ENCODE results near the gene RUNX2. TPM values are rescaled to one million over a fixed set of nuclear protein-coding genes. Genes with fewer than 3 reads are reported as not detected.

Gene RUNX2
- polyA plus RNA-seq, 1 donor (not counting 4 experiments of a cell fraction or from before 2014, with no cell fraction given): 1.4 TPM

DNA sequence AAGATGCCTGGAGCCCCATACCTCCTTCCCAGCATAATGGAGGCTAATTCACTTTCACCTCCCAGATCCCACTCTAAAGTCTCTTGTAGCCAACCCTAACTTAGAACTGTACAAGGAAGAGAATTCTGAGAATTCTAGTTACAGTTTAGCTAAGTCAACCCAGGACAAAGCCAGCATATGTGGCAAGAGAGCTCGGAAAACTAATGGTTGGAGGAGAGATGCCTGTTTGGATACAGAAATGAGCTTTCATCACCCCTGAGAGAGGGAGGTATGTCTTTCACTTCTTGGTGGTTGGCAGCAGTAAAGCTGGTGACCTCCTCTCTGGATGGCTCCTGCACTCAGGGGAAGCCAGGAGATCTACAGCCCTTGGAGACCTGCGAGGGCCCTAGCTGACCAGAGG is 302.2 kb downstream of the RUNX2 start:
- H2AFZ ChIP-seq (ENCODE audit: control insufficient read depth, low read length): no peak overlapping the region
- no peaks in the 10 kb centered on the region for H3K27me3 ChIP-seq (ENCODE audit: control insufficient read depth, extremely low read depth, insufficient read depth, low read length)
- H3K4me2 ChIP-seq (ENCODE audit: control insufficient read depth, extremely low read depth, insufficient read depth, low read depth, low read length): no peak overlapping the region
- H4K20me1 ChIP-seq (ENCODE audit: control insufficient read depth, extremely low read depth, insufficient read depth, low read length): no peaks in the 10 kb centered on the region
- H3K9me3 ChIP-seq (ENCODE audit: control insufficient read depth, low read depth, low read length): no peaks in the 10 kb centered on the region
- H3K9ac ChIP-seq (ENCODE audit: control insufficient read depth, extremely low read depth, insufficient read depth, low read length): no peak overlapping the region
- dilution Hi-C loops (cut with MboI; ENCODE audit: extremely low pct_ligation_motif_present, low sequenced_read_pairs): no loop called here
- DNase-seq (ENCODE audit: low read depth, low spot score) (no peak), FAIRE-seq (no peak)
- H3K36me3 ChIP-seq (ENCODE audit: control insufficient read depth in 2 of 2, extremely low read depth in 1 of 2, insufficient read depth in 2 of 2, low read length in 2 of 2): no peaks in the 10 kb centered on the region
- H3K4me1 ChIP-seq (ENCODE audit: control insufficient read depth, extremely low read depth, insufficient read depth, low read length): peaks cover 24% of the 10 kb centered on the region
- no peaks in the 10 kb centered on the region for H3K9me1 ChIP-seq (ENCODE audit: control insufficient read depth, extremely low read depth, insufficient read depth, low read length)
- no peak for TF ChIP-seq EZH2 (IDR thresholded peaks at IDR 0.05; ENCODE audit: low read length)
- no peak for TF ChIP-seq CTCF (optimal IDR thresholded peaks at IDR 0.05 in 1 of 3, IDR thresholded peaks at IDR 0.05 in 1 of 3, conservative IDR thresholded peaks at IDR 0.05 in 1 of 3; ENCODE audit: extremely low read depth in 1 of 3, insufficient read depth in 2 of 3, low read length in 3 of 3)
- H3K79me2 ChIP-seq (ENCODE audit: control insufficient read depth, insufficient read depth, low read length): no peaks in the 10 kb centered on the region
- H3K27ac ChIP-seq (ENCODE audit: control insufficient read depth, insufficient read depth, low read length): no peak overlapping the region
- no peak overlapping the region for H3K4me3 ChIP-seq (ENCODE audit: control insufficient read depth in 2 of 3, extremely low read depth in 1 of 3, insufficient read depth in 2 of 3, low read depth in 1 of 3, low read length in 3 of 3)

DNA sequence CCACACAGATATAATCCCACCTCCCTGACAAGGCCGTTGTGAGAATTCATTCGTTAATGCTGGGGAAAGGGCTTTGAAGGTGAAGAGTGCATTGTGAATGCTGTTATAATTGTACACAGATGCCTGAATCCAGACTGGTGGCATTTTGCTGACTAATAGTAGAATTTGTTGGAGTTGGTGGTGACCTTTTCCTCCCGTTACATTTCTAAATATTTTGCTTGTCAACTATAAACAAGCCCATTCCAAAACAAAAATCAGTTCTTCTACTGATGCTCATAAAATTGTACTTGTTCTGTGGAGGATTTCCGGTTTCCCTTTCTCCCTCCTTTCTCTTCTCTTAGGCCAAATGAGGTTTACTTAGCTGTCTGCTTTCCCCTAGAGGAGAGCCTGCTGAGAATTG is 302.7 kb downstream of the RUNX2 start:
- Histone ChIP-seq H3K9me1 (ENCODE audit: control insufficient read depth, extremely low read depth, insufficient read depth, low read length) (no peaks in the 10 kb centered on the region), H3K4me3 (ENCODE audit: control insufficient read depth in 2 of 3, extremely low read depth in 1 of 3, insufficient read depth in 2 of 3, low read depth in 1 of 3, low read length in 3 of 3) (no peak overlapping the region), H3K4me2 (ENCODE audit: control insufficient read depth, extremely low read depth, insufficient read depth, low read depth, low read length) (no peak overlapping the region), H2AFZ (ENCODE audit: control insufficient read depth, low read length) (no peak overlapping the region), H3K79me2 (ENCODE audit: control insufficient read depth, insufficient read depth, low read length) (no peaks in the 10 kb centered on the region), H3K9me3 (ENCODE audit: control insufficient read depth, low read depth, low read length) (no peaks in the 10 kb centered on the region), H3K27me3 (ENCODE audit: control insufficient read depth, extremely low read depth, insufficient read depth, low read length) (no peaks in the 10 kb centered on the region), H3K9ac (ENCODE audit: control insufficient read depth, extremely low read depth, insufficient read depth, low read length) (no peak overlapping the region), H4K20me1 (ENCODE audit: control insufficient read depth, extremely low read depth, insufficient read depth, low read length) (no peaks in the 10 kb centered on the region), H3K27ac (ENCODE audit: control insufficient read depth, insufficient read depth, low read length) (no peak overlapping the region), H3K4me1 (ENCODE audit: control insufficient read depth, extremely low read depth, insufficient read depth, low read length) (peaks cover 19% of the 10 kb centered on the region), H3K36me3 (ENCODE audit: control insufficient read depth in 2 of 2, extremely low read depth in 1 of 2, insufficient read depth in 2 of 2, low read length in 2 of 2) (no peaks in the 10 kb centered on the region)
- FAIRE-seq: no peak
- no peak for DNase-seq (ENCODE audit: low read depth, low spot score)
- dilution Hi-C loops (cut with MboI; ENCODE audit: extremely low pct_ligation_motif_present, low sequenced_read_pairs): no loop called here
- TF ChIP-seq EZH2 (IDR thresholded peaks at IDR 0.05; ENCODE audit: low read length) (no peak), CTCF (optimal IDR thresholded peaks at IDR 0.05 in 1 of 3, IDR thresholded peaks at IDR 0.05 in 1 of 3, conservative IDR thresholded peaks at IDR 0.05 in 1 of 3; ENCODE audit: extremely low read depth in 1 of 3, insufficient read depth in 2 of 3, low read length in 3 of 3) (no peak)
